HepG2 (cell line): ENCODE data around the gene PTPN14. TPM values are rescaled to one million over a fixed set of nuclear protein-coding genes. Genes with fewer than 3 reads are reported as not detected.

Experiments
- ATAC-seq: fragments of 200-7000 bp; cut with Tn5 transposase; 3 replicates; pipeline ENCODE4 v1.9.1; 2020; ENCODE audit warnings: mild to moderate bottlenecking, moderate library complexity
- BruUV-seq: library from RNA; stranded (reverse); fragments of 400-500 nt; replicated peaks from 2 replicates; lab custom pipeline; 2021; lab: Mats Ljungman, UMichigan
- CTCF ChIA-PET: fragments of 300-600 bp; formaldehyde crosslinking; extraction: SDS; loops from one replicate; lab custom pipeline; 2021; ENCODE audit warnings: low total read pairs, inconsistent platforms, low intra/inter-chr PET ratio; lab: Yijun Ruan, JAX
- POLR2A ChIA-PET: fragments of 350-600 bp; sonication (Branson Sonifier 250); formaldehyde crosslinking; loops from one replicate; lab custom pipeline; 2020; ENCODE audit warnings: antibody characterized with exemption, inconsistent platforms; lab: Yijun Ruan, JAX
- DNase-seq: peaks from one replicate; pipeline ENCODE4 v3.0.0-alpha.2; 2015; ENCODE audit warnings: low spot score
- FAIRE-seq: peaks from 3 replicates; lab custom pipeline; 2011; peaks lifted over from hg19 to GRCh38; lab: Jason Lieb, UNC
- H2AFZ ChIP-seq: one replicate; pipeline ENCODE4 v1.6.1; 2011; ENCODE audit warnings: low read length, inconsistent platforms
- H3K27ac ChIP-seq: fragments of 300-600 bp; 3 replicates; pipeline ENCODE4 v1.8.0; 2011; ENCODE audit warnings: mixed run types, mild to moderate bottlenecking, mixed read lengths, low read length, inconsistent platforms; ENCODE audit not compliant: insufficient read depth; ENCODE audit errors: extremely low read length
- H3K27me3 ChIP-seq, 2 experiments: fragments of 200-600 bp in 1 of 2; 2 replicates in 1 of 2; 3 replicates in 1 of 2; pipeline versions ENCODE4 v1.6.0 to v1.8.0; 2011; ENCODE audit warnings: low read length in 2 of 2, mild to moderate bottlenecking in 2 of 2, moderate library complexity in 2 of 2, inconsistent platforms in 1 of 2; ENCODE audit not compliant: insufficient read depth in 2 of 2, control insufficient read depth in 1 of 2
- H3K36me3 ChIP-seq, 2 experiments: fragments of 200-600 bp in 1 of 2; replicated peaks in 1 of 2; 2 replicates in 1 of 2; 3 replicates in 1 of 2; pipeline versions ENCODE4 v1.5.1 to v1.8.0; 2011; ENCODE audit warnings: low read length in 2 of 2, inconsistent platforms in 1 of 2; ENCODE audit not compliant: insufficient read depth in 2 of 2, control insufficient read depth in 1 of 2
- H3K4me1 ChIP-seq: 2 replicates; pipeline ENCODE4 v1.5.1; 2012; ENCODE audit warnings: low read length, inconsistent platforms; ENCODE audit not compliant: insufficient read depth
- H3K4me2 ChIP-seq: 2 replicates; pipeline ENCODE4 v1.6.0; 2011; ENCODE audit warnings: low read depth, low read length, inconsistent platforms
- H3K4me3 ChIP-seq, 3 experiments: fragments of 200-600 bp in 1 of 3; sonication (generic), shearing (Covaris generic) in 1 of 3; replicated peaks in 1 of 3; 2 replicates each; pipeline ENCODE4 v1.5.1; 2011 to 2016; ENCODE audit warnings: low read length in 3 of 3, inconsistent platforms in 2 of 3, low read depth in 2 of 3, mild to moderate bottlenecking in 2 of 3, control low read depth in 1 of 3, mixed read lengths in 1 of 3; ENCODE audit not compliant: insufficient read depth in 1 of 3
- H3K79me2 ChIP-seq: one replicate; pipeline ENCODE4 v1.6.1; 2011; ENCODE audit warnings: low read length, inconsistent platforms; ENCODE audit not compliant: insufficient read depth
- H3K9ac ChIP-seq: 2 replicates; pipeline ENCODE4 v1.6.0; 2011; ENCODE audit warnings: mild to moderate bottlenecking, low read depth, low read length, inconsistent platforms; ENCODE audit not compliant: insufficient read depth
- H3K9me3 ChIP-seq: 2 replicates; pipeline ENCODE4 v1.5.1; 2012; ENCODE audit warnings: mild to moderate bottlenecking, low read length
- H4K20me1 ChIP-seq: 2 replicates; pipeline ENCODE4 v1.6.0; 2011; ENCODE audit warnings: inconsistent platforms, mild to moderate bottlenecking, low read length, moderate library complexity; ENCODE audit not compliant: insufficient read depth
- HIVEP1 ChIP-seq: sonication (generic); formaldehyde crosslinking; IDR thresholded peaks from 2 replicates; pipeline ENCODE4 v1.4.0; 2020; ENCODE audit warnings: mild to moderate bottlenecking, missing genetic modification reagents
- ISX ChIP-seq: sonication (generic); formaldehyde crosslinking; conservative IDR thresholded peaks from 2 replicates; pipeline ENCODE4 v1.5.0; 2020; ENCODE audit warnings: missing genetic modification reagents
- NAIF1 ChIP-seq: sonication (generic); formaldehyde crosslinking; IDR thresholded peaks from 2 replicates; pipeline ENCODE4 v1.5.0; 2020; ENCODE audit warnings: mild to moderate bottlenecking, missing genetic modification reagents, borderline replicate concordance
- POLR2AphosphoS5 ChIP-seq: IDR thresholded peaks from 2 replicates; pipeline ENCODE4 v1.6.1; 2012; ENCODE audit warnings: low read depth, low read length
- RFX1 ChIP-seq: fragments of 450-650 bp; IDR thresholded peaks from 2 replicates; pipeline ENCODE4 v1.6.1; 2017
- ZNF251 ChIP-seq: sonication (generic); formaldehyde crosslinking; IDR thresholded peaks from 2 replicates; pipeline ENCODE4 v1.9.0; 2021; ENCODE audit warnings: mild to moderate bottlenecking, missing genetic modification reagents
- ZNF354B ChIP-seq: sonication (generic); formaldehyde crosslinking; IDR thresholded peaks from 2 replicates; pipeline ENCODE4 v1.8.0; 2022; ENCODE audit warnings: mild to moderate bottlenecking, missing genetic modification reagents
- ZNF749 ChIP-seq: sonication (generic); formaldehyde crosslinking; IDR thresholded peaks from 2 replicates; pipeline ENCODE4 v1.8.0; 2022; ENCODE audit warnings: mild to moderate bottlenecking, missing genetic modification reagents, moderate library complexity, borderline replicate concordance
- WGBS: methylation state at CpG from one replicate; pipeline ENCODE4 v1.1.6; 2017; ENCODE audit warnings: low lambda C conversion rate; 5-methylcytosine and 5-hydroxymethylcytosine counted together
- in situ Hi-C: cut with HindIII; loops from 2 replicates; pipeline ENCODE4 v1.10.0; 2017; ENCODE audit warnings: low pct_unique_long_range_greater_than_20kb; ENCODE audit not compliant: extremely low pct_ligation_motif_present
- intact Hi-C: fragments of 100-400 bp; cut with micrococcal nuclease; formaldehyde crosslinking; loops from one replicate; pipeline ENCODE4 v1.10.0; 2022; ENCODE audit not compliant: unreplicated experiment
- polyA plus RNA-seq, 8 experiments: library from polyadenylated mRNA; depleted of rRNA in 3 of 8; stranded (reverse) in 7 of 8; unstranded in 1 of 8; fragments of >200 nt; fragmentation: Illumina TruSeq in 4 of 8; extraction: Trizol in 4 of 8; gene quantifications; 2 replicates each; pipeline versions ENCODE4 v1.2.1 to v1.2.3, GENCODE V29; 2011 to 2016; ENCODE audit warnings: low read depth in 4 of 8, missing spikeins in 1 of 8, mixed read lengths in 1 of 8; ENCODE audit not compliant: insufficient read depth in 1 of 8
- total RNA-seq, 5 experiments: library from RNA; depleted of rRNA; stranded (reverse); fragments of >200 nt; fragmentation: Illumina TruSeq; extraction: Trizol; gene quantifications; 2 replicates each; pipeline ENCODE4 v1.2.3, GENCODE V29; 2016; ENCODE audit warnings: low read depth in 1 of 5
- TF ChIP-seq, protein P1 (sequence below): sonication (generic); formaldehyde crosslinking; IDR thresholded peaks from 2 replicates; pipeline ENCODE4 v1.5.0; 2020; ENCODE audit warnings: mild to moderate bottlenecking, missing genetic modification reagents, borderline replicate concordance
- TF ChIP-seq, protein P2 (sequence below): sonication (generic); formaldehyde crosslinking; IDR thresholded peaks from 2 replicates; pipeline ENCODE4 v1.5.1; 2020; ENCODE audit warnings: missing genetic modification reagents, mild to moderate bottlenecking, borderline replicate concordance
- TF ChIP-seq, protein P3 (sequence below): IDR thresholded peaks from 2 replicates; pipeline ENCODE4 v1.6.1; 2016; ENCODE audit warnings: control low read depth
- TF ChIP-seq, protein P4 (sequence below): sonication (generic); formaldehyde crosslinking; IDR thresholded peaks from 2 replicates; pipeline ENCODE4 v1.8.1; 2022; ENCODE audit warnings: low read depth, mild to moderate bottlenecking, missing genetic modification reagents
- TF ChIP-seq, protein P5 (sequence below): sonication (generic); formaldehyde crosslinking; IDR thresholded peaks from 2 replicates; pipeline ENCODE4 v1.8.0; 2022; ENCODE audit warnings: missing genetic modification reagents, mild to moderate bottlenecking, borderline replicate concordance

PTPN14 gene
- total and polyA plus RNA-seq, 2 of the 13 experiments (the other 11 are each of a cell fraction or from before 2014, with no cell fraction given), result 3.9 to 4.7 TPM

DNA sequence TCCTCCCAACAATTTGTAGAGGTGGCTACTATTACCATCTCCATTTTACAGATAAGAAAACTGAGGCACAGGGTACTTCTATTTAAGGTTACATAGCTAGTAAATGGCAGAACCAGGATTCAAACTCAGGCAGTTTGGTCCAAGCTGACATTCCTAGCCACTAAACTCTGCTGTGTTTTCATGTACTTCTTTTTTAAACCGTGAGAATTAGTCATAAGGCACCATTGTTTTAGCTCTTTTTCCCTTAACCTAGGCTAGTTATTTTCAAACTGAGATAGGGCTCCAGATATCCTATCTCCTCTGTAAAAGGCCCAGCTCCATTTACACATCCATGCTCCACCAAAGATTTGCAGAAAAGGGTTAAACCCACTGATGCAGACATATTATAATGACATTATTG, 92.9 kb downstream of the PTPN14 start (continued):
- no peak for TF ChIP-seq RFX1
- TF ChIP-seq, protein P1, sequence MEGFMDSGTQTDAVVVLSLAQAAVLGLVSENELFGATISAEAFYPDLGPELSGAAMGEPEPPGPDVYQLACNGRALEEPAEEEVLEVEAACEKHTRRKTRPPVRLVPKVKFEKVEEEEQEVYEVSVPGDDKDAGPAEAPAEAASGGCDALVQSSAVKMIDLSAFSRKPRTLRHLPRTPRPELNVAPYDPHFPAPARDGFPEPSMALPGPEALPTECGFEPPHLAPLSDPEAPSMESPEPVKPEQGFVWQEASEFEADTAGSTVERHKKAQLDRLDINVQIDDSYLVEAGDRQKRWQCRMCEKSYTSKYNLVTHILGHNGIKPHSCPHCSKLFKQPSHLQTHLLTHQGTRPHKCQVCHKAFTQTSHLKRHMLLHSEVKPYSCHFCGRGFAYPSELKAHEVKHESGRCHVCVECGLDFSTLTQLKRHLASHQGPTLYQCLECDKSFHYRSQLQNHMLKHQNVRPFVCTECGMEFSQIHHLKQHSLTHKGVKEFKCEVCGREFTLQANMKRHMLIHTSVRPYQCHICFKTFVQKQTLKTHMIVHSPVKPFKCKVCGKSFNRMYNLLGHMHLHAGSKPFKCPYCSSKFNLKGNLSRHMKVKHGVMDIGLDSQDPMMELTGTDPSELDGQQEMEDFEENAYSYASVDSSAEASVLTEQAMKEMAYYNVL, result no peak
- no peak for TF ChIP-seq ZNF251 (CRISPR knock-in tag)
- no peak for TF ChIP-seq ZNF749 (CRISPR knock-in tag)
- no peak for TF ChIP-seq ZNF354B (CRISPR knock-in tag)
- TF ChIP-seq POLR2AphosphoS5, result no peak
- TF ChIP-seq, protein P2, sequence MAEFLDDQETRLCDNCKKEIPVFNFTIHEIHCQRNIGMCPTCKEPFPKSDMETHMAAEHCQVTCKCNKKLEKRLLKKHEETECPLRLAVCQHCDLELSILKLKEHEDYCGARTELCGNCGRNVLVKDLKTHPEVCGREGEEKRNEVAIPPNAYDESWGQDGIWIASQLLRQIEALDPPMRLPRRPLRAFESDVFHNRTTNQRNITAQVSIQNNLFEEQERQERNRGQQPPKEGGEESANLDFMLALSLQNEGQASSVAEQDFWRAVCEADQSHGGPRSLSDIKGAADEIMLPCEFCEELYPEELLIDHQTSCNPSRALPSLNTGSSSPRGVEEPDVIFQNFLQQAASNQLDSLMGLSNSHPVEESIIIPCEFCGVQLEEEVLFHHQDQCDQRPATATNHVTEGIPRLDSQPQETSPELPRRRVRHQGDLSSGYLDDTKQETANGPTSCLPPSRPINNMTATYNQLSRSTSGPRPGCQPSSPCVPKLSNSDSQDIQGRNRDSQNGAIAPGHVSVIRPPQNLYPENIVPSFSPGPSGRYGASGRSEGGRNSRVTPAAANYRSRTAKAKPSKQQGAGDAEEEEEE, result no peak

DNA sequence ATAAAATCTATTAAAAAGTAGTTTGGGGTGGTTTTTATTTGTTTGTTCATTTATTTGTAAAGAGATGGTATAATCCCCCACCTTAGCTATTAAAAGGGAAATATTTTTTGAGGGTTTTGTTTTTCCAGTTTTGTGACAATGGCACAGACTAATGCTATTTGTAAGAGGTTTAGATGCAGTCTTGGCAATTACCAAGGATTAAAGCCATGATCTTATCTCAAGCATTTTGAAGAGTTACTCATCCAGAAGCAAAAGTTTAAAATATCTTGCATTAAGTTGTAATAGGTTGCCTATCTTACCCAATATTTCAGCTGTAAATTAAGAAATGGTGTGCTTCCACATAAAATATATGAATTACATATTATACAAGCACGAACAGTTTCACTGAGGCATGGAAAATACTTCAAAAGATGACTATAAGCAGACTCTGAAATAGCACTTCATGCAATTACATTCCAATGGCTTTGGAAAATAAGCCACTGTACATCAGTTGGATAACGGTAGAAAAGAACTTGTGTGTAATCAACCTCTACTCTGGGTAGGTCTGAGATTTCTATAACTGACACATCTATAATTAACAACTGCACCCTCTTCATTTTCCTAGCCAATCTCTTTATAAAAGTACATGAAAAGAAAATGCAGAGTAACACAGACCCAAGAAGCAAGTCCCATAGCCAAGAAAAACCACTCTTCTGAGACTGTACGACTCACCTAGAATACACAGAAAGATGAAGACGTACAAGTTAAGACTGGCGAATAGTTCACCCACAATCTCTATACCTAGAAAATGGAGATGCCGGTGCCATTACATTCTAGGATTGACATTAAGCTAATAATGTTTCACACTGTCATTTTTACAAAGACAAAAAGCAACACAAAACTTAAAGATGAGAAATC, 95.2 kb downstream of the PTPN14 start:
- Histone ChIP-seq H3K27ac (no peak overlapping the region), H3K4me2 (no peak overlapping the region), H2AFZ (no peak overlapping the region), H3K4me3 (no peak overlapping the region), H3K9me3 (no peaks in the 10 kb centered on the region), H3K36me3 (0 out of 5 replicates have a peak, but pooled peaks cover 0 to 2% of the 10 kb centered on the region in 2 experiments), H4K20me1 (no peaks in the 10 kb centered on the region), H3K27me3 (no peaks in the 10 kb centered on the region), H3K4me1 (peaks cover 14% of the 10 kb centered on the region), H3K79me2 (no peaks in the 10 kb centered on the region), H3K9ac (no peak overlapping the region)
- in situ Hi-C loops (no loop called here), intact Hi-C loops (no loop called here)
- ChIA-PET CTCF (no interaction called here), POLR2A (no interaction called here)
- DNase-seq, result no peak
- no peak for ATAC-seq
- 86% methylated on average over 6 of the region's 6 CpGs for WGBS
- FAIRE-seq, result no peak
- BruUV-seq, result no TSS peak
- TF ChIP-seq ISX (CRISPR knock-in tag), result no peak
- TF ChIP-seq, protein P3, sequence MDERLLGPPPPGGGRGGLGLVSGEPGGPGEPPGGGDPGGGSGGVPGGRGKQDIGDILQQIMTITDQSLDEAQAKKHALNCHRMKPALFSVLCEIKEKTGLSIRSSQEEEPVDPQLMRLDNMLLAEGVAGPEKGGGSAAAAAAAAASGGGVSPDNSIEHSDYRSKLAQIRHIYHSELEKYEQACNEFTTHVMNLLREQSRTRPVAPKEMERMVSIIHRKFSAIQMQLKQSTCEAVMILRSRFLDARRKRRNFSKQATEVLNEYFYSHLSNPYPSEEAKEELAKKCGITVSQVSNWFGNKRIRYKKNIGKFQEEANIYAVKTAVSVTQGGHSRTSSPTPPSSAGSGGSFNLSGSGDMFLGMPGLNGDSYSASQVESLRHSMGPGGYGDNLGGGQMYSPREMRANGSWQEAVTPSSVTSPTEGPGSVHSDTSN (CRISPR knock-in tag), result no peak
- TF ChIP-seq, protein P4, sequence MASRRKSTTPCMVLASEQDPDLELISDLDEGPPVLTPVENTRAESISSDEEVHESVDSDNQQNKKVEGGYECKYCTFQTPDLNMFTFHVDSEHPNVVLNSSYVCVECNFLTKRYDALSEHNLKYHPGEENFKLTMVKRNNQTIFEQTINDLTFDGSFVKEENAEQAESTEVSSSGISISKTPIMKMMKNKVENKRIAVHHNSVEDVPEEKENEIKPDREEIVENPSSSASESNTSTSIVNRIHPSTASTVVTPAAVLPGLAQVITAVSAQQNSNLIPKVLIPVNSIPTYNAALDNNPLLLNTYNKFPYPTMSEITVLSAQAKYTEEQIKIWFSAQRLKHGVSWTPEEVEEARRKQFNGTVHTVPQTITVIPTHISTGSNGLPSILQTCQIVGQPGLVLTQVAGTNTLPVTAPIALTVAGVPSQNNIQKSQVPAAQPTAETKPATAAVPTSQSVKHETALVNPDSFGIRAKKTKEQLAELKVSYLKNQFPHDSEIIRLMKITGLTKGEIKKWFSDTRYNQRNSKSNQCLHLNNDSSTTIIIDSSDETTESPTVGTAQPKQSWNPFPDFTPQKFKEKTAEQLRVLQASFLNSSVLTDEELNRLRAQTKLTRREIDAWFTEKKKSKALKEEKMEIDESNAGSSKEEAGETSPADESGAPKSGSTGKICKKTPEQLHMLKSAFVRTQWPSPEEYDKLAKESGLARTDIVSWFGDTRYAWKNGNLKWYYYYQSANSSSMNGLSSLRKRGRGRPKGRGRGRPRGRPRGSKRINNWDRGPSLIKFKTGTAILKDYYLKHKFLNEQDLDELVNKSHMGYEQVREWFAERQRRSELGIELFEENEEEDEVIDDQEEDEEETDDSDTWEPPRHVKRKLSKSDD, result no peak
- no peak for TF ChIP-seq HIVEP1 (CRISPR knock-in tag)
- TF ChIP-seq, protein P5, sequence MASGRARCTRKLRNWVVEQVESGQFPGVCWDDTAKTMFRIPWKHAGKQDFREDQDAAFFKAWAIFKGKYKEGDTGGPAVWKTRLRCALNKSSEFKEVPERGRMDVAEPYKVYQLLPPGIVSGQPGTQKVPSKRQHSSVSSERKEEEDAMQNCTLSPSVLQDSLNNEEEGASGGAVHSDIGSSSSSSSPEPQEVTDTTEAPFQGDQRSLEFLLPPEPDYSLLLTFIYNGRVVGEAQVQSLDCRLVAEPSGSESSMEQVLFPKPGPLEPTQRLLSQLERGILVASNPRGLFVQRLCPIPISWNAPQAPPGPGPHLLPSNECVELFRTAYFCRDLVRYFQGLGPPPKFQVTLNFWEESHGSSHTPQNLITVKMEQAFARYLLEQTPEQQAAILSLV (CRISPR knock-in tag), result no peak
- TF ChIP-seq NAIF1 (CRISPR knock-in tag), result no peak
